ENCODE measurements around the gene KCNQ1. TPM values are rescaled to one million over a fixed set of nuclear protein-coding genes. Genes with fewer than 3 reads are reported as not detected.

The KCNQ1 gene
- total RNA-seq, 1 donor from 2014 or later, result 3.4 TPM

- Mint-ChIP-seq H3K9me3 (no peaks in the 10 kb centered on the region), H3K36me3 (ENCODE audit: low read depth) (no peaks in the 10 kb centered on the region), H3K27ac (no peak overlapping the region), H3K27me3 (ENCODE audit: low read depth) (no peaks in the 10 kb centered on the region), H3K4me3 (ENCODE audit: low read depth) (no peak overlapping the region), H3K4me1 (ENCODE audit: low read depth) (no peaks in the 10 kb centered on the region)
- DNase-seq (ENCODE audit: low spot score), result no peak
- intact Hi-C loops (cut with micrococcal nuclease), result no loop called here
Measured at GRCh38 chr11:2715716-2716350, 271.0 kb downstream of the KCNQ1 start.

GRCh38 chr11:2716376-2717095 lies 271.7 kb downstream of the KCNQ1 start:
- no peak for DNase-seq (ENCODE audit: low spot score)
- no peaks in the 10 kb centered on the region for H3K4me1 Mint-ChIP-seq (ENCODE audit: low read depth)
- H3K27ac Mint-ChIP-seq, result no peak overlapping the region
- no peaks in the 10 kb centered on the region for H3K9me3 Mint-ChIP-seq
- H3K4me3 Mint-ChIP-seq (ENCODE audit: low read depth), result no peak overlapping the region
- intact Hi-C loops (cut with micrococcal nuclease), result no loop called here
- H3K27me3 Mint-ChIP-seq (ENCODE audit: low read depth), result no peaks in the 10 kb centered on the region
- H3K36me3 Mint-ChIP-seq (ENCODE audit: low read depth), result no peaks in the 10 kb centered on the region

DNA sequence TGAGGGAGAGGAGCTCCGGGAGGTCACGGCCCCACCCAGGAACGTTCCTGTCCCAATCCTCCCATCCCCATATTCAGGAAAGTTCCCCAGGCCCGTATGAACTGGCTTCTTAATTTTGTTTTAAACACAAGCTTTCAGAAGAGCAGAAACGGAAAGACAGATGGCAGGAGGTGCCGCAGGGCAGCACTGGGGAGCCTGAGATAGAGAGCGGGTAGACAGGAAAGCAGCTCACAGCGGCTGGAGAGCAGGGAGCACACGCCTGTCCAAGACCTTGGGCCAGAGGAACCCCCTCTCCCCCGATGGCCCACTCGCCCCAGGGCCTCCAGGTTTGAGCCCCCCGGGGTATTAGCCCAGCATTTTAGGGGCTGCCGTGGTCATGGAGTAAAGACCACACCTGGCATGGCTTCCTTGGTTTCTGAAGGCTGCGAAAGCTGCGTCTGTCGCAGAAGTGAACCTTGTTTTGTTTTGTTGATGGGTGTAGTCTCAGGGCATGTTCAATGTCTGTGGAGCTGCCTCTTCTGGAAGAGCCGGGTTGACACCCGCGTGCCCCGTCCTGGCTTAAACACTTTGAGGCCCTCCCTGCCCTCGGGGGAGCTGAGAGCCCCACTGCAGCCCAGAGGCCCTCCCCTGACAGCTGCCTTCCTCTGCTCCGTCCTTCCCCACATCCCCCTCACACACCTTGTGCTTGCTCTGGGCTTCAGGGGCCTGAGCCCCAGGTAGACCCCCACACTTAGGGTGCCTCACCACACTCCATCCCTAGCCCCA lies 272.9 kb downstream of the KCNQ1 start:
- intact Hi-C loops (cut with micrococcal nuclease), result no loop called here
- Mint-ChIP-seq H3K36me3 (ENCODE audit: low read depth) (no peaks in the 10 kb centered on the region), H3K4me1 (ENCODE audit: low read depth) (no peaks in the 10 kb centered on the region), H3K4me3 (ENCODE audit: low read depth) (no peak overlapping the region), H3K27ac (no peak overlapping the region), H3K9me3 (no peaks in the 10 kb centered on the region), H3K27me3 (ENCODE audit: low read depth) (no peaks in the 10 kb centered on the region)
- no peak for DNase-seq (ENCODE audit: low spot score)

GRCh38 chr11:2718817-2719438 lies 274.1 kb downstream of the KCNQ1 start:
- intact Hi-C loops (cut with micrococcal nuclease), result no loop called here
- Mint-ChIP-seq H3K27me3 (ENCODE audit: low read depth) (no peaks in the 10 kb centered on the region), H3K4me1 (ENCODE audit: low read depth) (no peaks in the 10 kb centered on the region), H3K4me3 (ENCODE audit: low read depth) (no peak overlapping the region), H3K36me3 (ENCODE audit: low read depth) (no peaks in the 10 kb centered on the region), H3K27ac (no peak overlapping the region), H3K9me3 (no peaks in the 10 kb centered on the region)
- no peak for DNase-seq (ENCODE audit: low spot score)

- no peak for DNase-seq (ENCODE audit: low spot score)
- Mint-ChIP-seq H3K27me3 (ENCODE audit: low read depth) (no peaks in the 10 kb centered on the region), H3K36me3 (ENCODE audit: low read depth) (no peaks in the 10 kb centered on the region), H3K4me3 (ENCODE audit: low read depth) (no peak overlapping the region), H3K9me3 (no peaks in the 10 kb centered on the region), H3K4me1 (ENCODE audit: low read depth) (no peaks in the 10 kb centered on the region), H3K27ac (no peak overlapping the region)
- intact Hi-C loops (cut with micrococcal nuclease), result no loop called here
Measured at GRCh38 chr11:2719831-2720590, 275.2 kb downstream of the KCNQ1 start.

DNA sequence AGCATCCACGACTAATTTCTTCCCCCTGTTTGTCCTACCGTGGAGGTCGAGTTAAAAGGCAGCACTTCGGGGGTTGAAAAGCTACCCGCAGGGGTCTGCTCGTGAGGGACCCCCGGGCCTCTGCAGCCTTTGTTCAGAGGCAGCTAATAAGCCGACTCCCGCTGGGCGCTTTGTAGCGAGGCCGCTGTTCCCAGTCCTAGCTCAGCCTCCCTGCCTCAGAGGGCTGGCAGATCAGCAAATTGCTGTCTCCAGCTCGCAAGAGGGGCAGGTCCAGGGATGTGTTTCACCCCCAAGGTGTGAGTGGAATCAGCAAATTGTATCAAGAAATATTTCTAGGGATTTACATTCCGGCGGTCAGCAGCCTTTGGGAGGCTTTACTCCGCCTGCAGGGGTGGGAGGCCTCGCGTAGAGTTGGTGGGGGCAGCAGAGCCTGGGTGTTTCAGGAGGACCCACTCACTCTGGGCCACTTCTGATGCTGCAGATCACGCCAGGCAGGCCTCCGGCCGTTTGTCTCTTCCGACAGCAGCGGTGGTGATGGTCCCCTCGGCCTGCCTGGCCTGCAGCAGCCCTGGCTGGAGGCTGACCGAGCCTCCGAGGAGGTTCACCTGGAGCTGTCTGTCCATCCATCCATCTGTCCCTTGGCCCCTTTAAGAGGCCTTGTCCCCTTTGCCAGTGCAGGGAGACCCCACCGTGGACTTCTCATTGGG lies 276.6 kb downstream of the KCNQ1 start:
- H3K4me3 Mint-ChIP-seq (ENCODE audit: low read depth), result no peak overlapping the region
- H3K27ac Mint-ChIP-seq, result no peak overlapping the region
- H3K4me1 Mint-ChIP-seq (ENCODE audit: low read depth), result no peaks in the 10 kb centered on the region
- DNase-seq (ENCODE audit: low spot score), result no peak
- no peaks in the 10 kb centered on the region for H3K9me3 Mint-ChIP-seq
- intact Hi-C loops (cut with micrococcal nuclease), result no loop called here
- H3K36me3 Mint-ChIP-seq (ENCODE audit: low read depth), result no peaks in the 10 kb centered on the region
- no peaks in the 10 kb centered on the region for H3K27me3 Mint-ChIP-seq (ENCODE audit: low read depth)

DNA sequence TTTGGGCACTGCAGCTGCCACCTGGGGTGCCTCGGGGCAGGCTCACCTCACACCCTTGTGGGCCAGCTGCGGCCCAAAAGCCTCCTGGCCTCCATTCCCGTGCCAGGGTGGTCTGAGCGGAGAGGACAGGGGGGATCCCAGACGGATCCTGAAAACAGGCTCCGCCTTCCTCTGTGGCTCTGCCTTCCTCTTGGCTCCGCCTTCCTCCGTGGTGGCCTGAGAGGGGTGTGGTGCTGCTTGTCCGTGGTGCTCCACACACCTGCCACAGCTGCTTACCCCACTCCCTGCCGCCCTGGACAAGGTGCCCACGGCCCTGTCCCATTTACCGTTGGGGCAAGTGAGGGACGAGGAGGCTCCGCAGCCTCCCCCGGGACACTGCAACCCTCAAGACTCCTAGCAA lies 278.1 kb downstream of the KCNQ1 start:
- H3K36me3 Mint-ChIP-seq (ENCODE audit: low read depth), result no peaks in the 10 kb centered on the region
- no peaks in the 10 kb centered on the region for H3K4me1 Mint-ChIP-seq (ENCODE audit: low read depth)
- intact Hi-C loops (cut with micrococcal nuclease), result no loop called here
- H3K27me3 Mint-ChIP-seq (ENCODE audit: low read depth), result no peaks in the 10 kb centered on the region
- H3K27ac Mint-ChIP-seq, result no peak overlapping the region
- no peak for DNase-seq (ENCODE audit: low spot score)
- H3K4me3 Mint-ChIP-seq (ENCODE audit: low read depth), result no peak overlapping the region
- H3K9me3 Mint-ChIP-seq, result no peaks in the 10 kb centered on the region

GRCh38 chr11:2724104-2724503 lies 279.3 kb downstream of the KCNQ1 start:
- Mint-ChIP-seq H3K4me1 (ENCODE audit: low read depth) (no peaks in the 10 kb centered on the region), H3K4me3 (ENCODE audit: low read depth) (no peak overlapping the region), H3K9me3 (no peaks in the 10 kb centered on the region), H3K36me3 (ENCODE audit: low read depth) (no peaks in the 10 kb centered on the region), H3K27ac (no peak overlapping the region), H3K27me3 (ENCODE audit: low read depth) (no peaks in the 10 kb centered on the region)
- intact Hi-C loops (cut with micrococcal nuclease), result no loop called here
- DNase-seq (ENCODE audit: low spot score), result no peak

DNA sequence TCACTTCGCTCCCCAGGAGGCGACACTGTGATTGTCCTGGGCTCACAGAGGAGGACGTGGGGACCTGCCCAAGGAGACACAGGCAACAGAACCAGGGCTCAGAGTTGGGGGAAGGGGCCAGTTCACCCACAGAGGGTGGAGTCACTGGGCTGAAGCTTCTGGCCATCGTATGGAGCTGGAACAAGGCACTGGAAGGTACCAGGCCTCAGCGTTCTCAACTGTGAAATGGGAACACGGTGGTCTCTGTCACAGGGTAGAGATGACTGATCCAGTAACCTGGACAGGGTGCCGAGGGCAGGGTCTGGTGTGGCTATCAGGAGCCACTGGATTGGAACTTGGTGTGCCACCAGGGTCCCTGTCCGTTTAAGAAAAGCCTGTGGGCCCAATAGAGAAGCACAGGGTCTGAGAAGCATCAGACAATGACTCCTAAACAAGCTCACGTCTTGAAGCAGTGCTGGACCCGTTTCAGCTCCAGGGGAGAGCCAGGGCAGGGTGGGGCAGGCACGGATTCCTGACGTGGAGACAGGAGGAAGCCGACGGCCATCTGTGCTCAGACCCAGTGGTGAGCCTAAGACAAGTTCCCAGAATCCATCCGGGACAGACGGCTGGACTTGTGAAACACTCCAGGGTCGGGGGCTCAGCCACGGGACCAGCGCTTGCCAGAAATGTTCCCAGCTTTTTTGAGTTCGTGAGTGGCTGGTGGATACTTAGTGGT lies 280.0 kb downstream of the KCNQ1 start:
- H3K36me3 Mint-ChIP-seq (ENCODE audit: low read depth), result no peaks in the 10 kb centered on the region
- no peak overlapping the region for H3K27ac Mint-ChIP-seq
- intact Hi-C loops (cut with micrococcal nuclease), result no loop called here
- no peaks in the 10 kb centered on the region for H3K4me1 Mint-ChIP-seq (ENCODE audit: low read depth)
- no peak overlapping the region for H3K4me3 Mint-ChIP-seq (ENCODE audit: low read depth)
- DNase-seq (ENCODE audit: low spot score), result no peak
- no peaks in the 10 kb centered on the region for H3K27me3 Mint-ChIP-seq (ENCODE audit: low read depth)
- no peaks in the 10 kb centered on the region for H3K9me3 Mint-ChIP-seq

- H3K36me3 Mint-ChIP-seq (ENCODE audit: low read depth), result no peaks in the 10 kb centered on the region
- no peaks in the 10 kb centered on the region for H3K9me3 Mint-ChIP-seq
- no peak overlapping the region for H3K4me3 Mint-ChIP-seq (ENCODE audit: low read depth)
- no peak for DNase-seq (ENCODE audit: low spot score)
- H3K4me1 Mint-ChIP-seq (ENCODE audit: low read depth), result no peaks in the 10 kb centered on the region
- intact Hi-C loops (cut with micrococcal nuclease), result no loop called here
- H3K27me3 Mint-ChIP-seq (ENCODE audit: low read depth), result no peaks in the 10 kb centered on the region
- no peak overlapping the region for H3K27ac Mint-ChIP-seq
Measured at GRCh38 chr11:2725368-2726300, 280.8 kb downstream of the KCNQ1 start.

- no peaks in the 10 kb centered on the region for H3K4me1 Mint-ChIP-seq (ENCODE audit: low read depth)
- no peaks in the 10 kb centered on the region for H3K9me3 Mint-ChIP-seq
- H3K4me3 Mint-ChIP-seq (ENCODE audit: low read depth), result no peak overlapping the region
- no peak overlapping the region for H3K27ac Mint-ChIP-seq
- DNase-seq (ENCODE audit: low spot score), result no peak
- intact Hi-C loops (cut with micrococcal nuclease), result no loop called here
- no peaks in the 10 kb centered on the region for H3K27me3 Mint-ChIP-seq (ENCODE audit: low read depth)
- H3K36me3 Mint-ChIP-seq (ENCODE audit: low read depth), result no peaks in the 10 kb centered on the region
Measured at GRCh38 chr11:2726964-2727363, 282.2 kb downstream of the KCNQ1 start.
